SK-N-MC (cell line): ENCODE measurements around the gene SYT13.

Experiments
- EZH2 ChIP-seq: fragments of 200-600 bp; sonication (generic); IDR thresholded peaks from one replicate; pipeline ENCODE4 v1.6.1; 2017; ENCODE audit warnings: antibody characterized with exemption
- FOXP2 ChIP-seq: optimal IDR thresholded peaks from 2 replicates; pipeline ENCODE3; 2011; ENCODE audit warnings: mild to moderate bottlenecking, moderate library complexity; ENCODE audit not compliant: insufficient read depth; ENCODE audit errors: extremely low read length, control extremely low read depth
- POLR2AphosphoS5 ChIP-seq: IDR thresholded peaks from 2 replicates; pipeline ENCODE4 v1.6.1; 2012; ENCODE audit warnings: mild to moderate bottlenecking, low read depth, low read length, borderline replicate concordance

GRCh38 chr11:45269678-45270077 lies 16.5 kb downstream of the SYT13 start:
- TF ChIP-seq EZH2, result no peak
- TF ChIP-seq POLR2AphosphoS5, result no peak
- TF ChIP-seq FOXP2, result no peak
